GM23338 (cell line): ENCODE data around the gene MRLN. TPM values are rescaled to one million over a fixed set of nuclear protein-coding genes. Genes with fewer than 3 reads are reported as not detected.

Experiments used
- ATAC-seq: fragments of 200-7000 bp; cut with Tn5 transposase; 3 replicates; pipeline ENCODE4 v1.9.1; 2020
- DNase-seq: peaks from one replicate; pipeline ENCODE4 v3.0.0-alpha.2; 2015; ENCODE audit warnings: low spot score
- H2AFZ ChIP-seq: fragments of 200-600 bp; sonication (generic); 2 replicates; pipeline ENCODE4 v1.8.0; 2016; ENCODE audit warnings: antibody characterized with exemption, mild to moderate bottlenecking, moderate library complexity
- H3F3A ChIP-seq: fragments of 200-600 bp; sonication (generic); replicated peaks from 2 replicates; pipeline ENCODE4 v1.8.0; 2017; ENCODE audit warnings: antibody characterized with exemption, mixed run types, low read depth
- H3K27ac ChIP-seq: fragments of 200-600 bp; sonication (generic); 2 replicates; pipeline ENCODE4 v1.6.1; 2016; ENCODE audit warnings: low read depth
- H3K27me3 ChIP-seq: fragments of 200-600 bp; sonication (generic); 2 replicates; pipeline ENCODE4 v1.8.0; 2016; ENCODE audit warnings: mild to moderate bottlenecking, mixed run types, moderate library complexity; ENCODE audit not compliant: insufficient read depth
- H3K36me3 ChIP-seq: fragments of 200-600 bp; sonication (generic); 2 replicates; pipeline ENCODE4 v1.8.0; 2016; ENCODE audit warnings: mild to moderate bottlenecking; ENCODE audit not compliant: insufficient read depth
- H3K4me1 ChIP-seq: fragments of 200-600 bp; sonication (generic); 2 replicates; pipeline ENCODE4 v1.8.0; 2016; ENCODE audit warnings: mild to moderate bottlenecking, moderate library complexity; ENCODE audit not compliant: insufficient read depth
- H3K4me2 ChIP-seq: fragments of 200-600 bp; sonication (generic); 2 replicates; pipeline ENCODE4 v1.7.1; 2017; ENCODE audit warnings: mixed run types
- H3K4me3 ChIP-seq: fragments of 200-600 bp; sonication (generic); 2 replicates; pipeline ENCODE4 v1.6.1; 2016; ENCODE audit warnings: mixed run types
- H3K79me2 ChIP-seq: fragments of 200-600 bp; sonication (generic); replicated peaks from 2 replicates; pipeline ENCODE4 v1.8.0; 2017; ENCODE audit warnings: mild to moderate bottlenecking; ENCODE audit not compliant: insufficient read depth
- H3K9me2 ChIP-seq: fragments of 200-600 bp; sonication (generic); 2 replicates; pipeline ENCODE4 v1.8.0; 2017; ENCODE audit not compliant: insufficient read depth
- H4K20me1 ChIP-seq: fragments of 200-600 bp; sonication (generic); replicated peaks from 2 replicates; pipeline ENCODE4 v1.8.0; 2017; ENCODE audit warnings: mild to moderate bottlenecking; ENCODE audit not compliant: insufficient read depth
- H3K27ac Mint-ChIP-seq: 2 replicates; pipeline ENCODE4 v1.8.0; 2020; ENCODE audit warnings: inconsistent platforms, mild to moderate bottlenecking, moderate library complexity, mixed read lengths
- H3K27me3 Mint-ChIP-seq: 3 replicates; pipeline ENCODE4 v1.8.0; 2022; ENCODE audit warnings: low read depth, mild to moderate bottlenecking, moderate library complexity, mixed read lengths, inconsistent platforms; ENCODE audit not compliant: insufficient read depth, poor library complexity
- H3K36me3 Mint-ChIP-seq: 3 replicates; pipeline ENCODE4 v1.8.0; 2021; ENCODE audit warnings: low read depth, mild to moderate bottlenecking, inconsistent platforms, moderate library complexity, mixed read lengths
- H3K4me1 Mint-ChIP-seq: 3 replicates; pipeline ENCODE4 v1.8.0; 2020; ENCODE audit warnings: mild to moderate bottlenecking, inconsistent platforms, mixed read lengths
- H3K4me3 Mint-ChIP-seq: 3 replicates; pipeline ENCODE4 v1.8.0; 2021; ENCODE audit warnings: moderate library complexity, mild to moderate bottlenecking, inconsistent platforms, mixed read lengths
- H3K9me3 Mint-ChIP-seq: 3 replicates; pipeline ENCODE4 v1.8.0; 2020; ENCODE audit warnings: moderate library complexity, mild to moderate bottlenecking, inconsistent platforms, mixed read lengths
- CREB1 ChIP-seq: fragments of 250-450 bp; sonication (Bioruptor Pico); IDR thresholded peaks from 2 replicates; pipeline ENCODE4 v1.5.0; 2020; ENCODE audit warnings: low read depth, mild to moderate bottlenecking, moderate library complexity
- CTCF ChIP-seq, 2 experiments: fragments of 200-600 bp in 1 of 2; sonication (generic) in 1 of 2; conservative IDR thresholded peaks; 2 replicates each; pipeline versions ENCODE4 v1.5.1 to v1.6.1; 2016 to 2017; ENCODE audit warnings: antibody characterized with exemption in 2 of 2, low read depth in 2 of 2, mild to moderate bottlenecking in 2 of 2, moderate library complexity in 1 of 2
- ETS1 ChIP-seq: IDR thresholded peaks from 2 replicates; pipeline ENCODE4 v1.6.1; 2016; ENCODE audit warnings: antibody characterized with exemption
- EZH2 ChIP-seq: fragments of 200-600 bp; sonication (generic); IDR thresholded peaks from one replicate; pipeline ENCODE4 v1.8.0; 2017; ENCODE audit warnings: antibody characterized with exemption, mild to moderate bottlenecking, low read depth; ENCODE audit not compliant: unreplicated experiment
- EZH2phosphoT487 ChIP-seq: fragments of 200-600 bp; sonication (generic); IDR thresholded peaks from one replicate; pipeline ENCODE4 v1.8.1; 2018; ENCODE audit warnings: antibody characterized with exemption; ENCODE audit not compliant: unreplicated experiment
- JUNB ChIP-seq: IDR thresholded peaks from one replicate; pipeline ENCODE4 v1.6.1; 2016; ENCODE audit warnings: antibody characterized with exemption; ENCODE audit not compliant: unreplicated experiment
- NANOG ChIP-seq: IDR thresholded peaks from 2 replicates; pipeline ENCODE4 v1.6.1; 2016; ENCODE audit warnings: antibody characterized with exemption, borderline replicate concordance
- POLR2AphosphoS5 ChIP-seq: IDR thresholded peaks from 2 replicates; pipeline ENCODE4 v1.6.1; 2016; ENCODE audit warnings: antibody characterized with exemption, low read depth
- STAT1 ChIP-seq: IDR thresholded peaks from one replicate; pipeline ENCODE4 v1.6.1; 2016; ENCODE audit warnings: antibody characterized with exemption; ENCODE audit not compliant: unreplicated experiment
- ZNF114 ChIP-seq: fragments of 250-450 bp; sonication (Bioruptor Pico); IDR thresholded peaks from 2 replicates; pipeline ENCODE4 v1.5.0; 2020; ENCODE audit warnings: mild to moderate bottlenecking, moderate library complexity
- ZNF331 ChIP-seq: fragments of 250-450 bp; sonication (Bioruptor Pico); IDR thresholded peaks from 2 replicates; pipeline ENCODE4 v1.5.0; 2020; ENCODE audit warnings: low read depth, mild to moderate bottlenecking, moderate library complexity
- polyA plus RNA-seq: library from polyadenylated mRNA; unstranded; fragments of >200 nt; fragmentation: Nextera tagmentation; extraction: Ambion mirVana; gene quantifications from 2 replicates; pipeline ENCODE4 v1.2.1, GENCODE V29; 2016
- total RNA-seq: library from RNA; depleted of rRNA; stranded (reverse); fragments of >200 nt; shearing (Covaris generic); gene quantifications from 2 replicates; pipeline ENCODE4 v1.2.3, GENCODE V29; 2014

The MRLN gene
- total and polyA plus RNA-seq, 2 experiments from 2014 or later = not detected

- TF ChIP-seq JUNB = no peak
- TF ChIP-seq ETS1 = no peak
- TF ChIP-seq EZH2phosphoT487 = no peak
- no peak for TF ChIP-seq CREB1 (CRISPR knock-in tag)
- no peak for TF ChIP-seq ZNF331 (CRISPR knock-in tag)
- TF ChIP-seq CTCF (conservative IDR thresholded peaks at IDR 0.05; ENCODE audit: low read depth in 2 of 2) = no peak
- no peak for TF ChIP-seq STAT1
- no peak for TF ChIP-seq POLR2AphosphoS5
- TF ChIP-seq ZNF114 = no peak
Measured at GRCh38 chr10:59720377-59720776, 32.9 kb downstream of the MRLN start (continued).

- Histone ChIP-seq H3K27ac (no peak overlapping the region), H4K20me1 (no peaks in the 10 kb centered on the region), H3K4me1 (no peaks in the 10 kb centered on the region), H3K36me3 (no peaks in the 10 kb centered on the region), H3K27me3 (no peaks in the 10 kb centered on the region), H3K9me2 (peaks cover 3% of the 10 kb centered on the region; the same call in 1 of the 2 replicates), H2AFZ (no peak overlapping the region), H3F3A (no peaks in the 10 kb centered on the region), H3K4me3 (no peak overlapping the region), H3K4me2 (no peak overlapping the region), H3K79me2 (no peaks in the 10 kb centered on the region)
- peaks cover 3% of the 10 kb centered on the region; the same call in 1 of the 3 replicates for H3K9me3 Mint-ChIP-seq
- H3K36me3 Mint-ChIP-seq = no peaks in the 10 kb centered on the region
- H3K4me1 Mint-ChIP-seq = no peaks in the 10 kb centered on the region
- no peaks in the 10 kb centered on the region for H3K27me3 Mint-ChIP-seq
- ATAC-seq = no peak
- H3K4me3 Mint-ChIP-seq = no peak overlapping the region
- DNase-seq = peak; percentile 15
- no peak overlapping the region for H3K27ac Mint-ChIP-seq
- TF ChIP-seq CTCF (conservative IDR thresholded peaks at IDR 0.05; ENCODE audit: low read depth in 2 of 2) (peak in 1 of 2 experiments; percentile 39; a peak in 2 of 4 replicates), POLR2AphosphoS5 (no peak)
Measured at GRCh38 chr10:59719374-59719773, 33.9 kb downstream of the MRLN start.

GRCh38 chr10:59718257-59718656 lies 35.0 kb downstream of the MRLN start:
- DNase-seq = no peak
- H3K4me1 ChIP-seq = no peaks in the 10 kb centered on the region
- no peak for ATAC-seq
- no peak overlapping the region for H3K4me3 Mint-ChIP-seq
- H3K79me2 ChIP-seq = no peaks in the 10 kb centered on the region
- no peaks in the 10 kb centered on the region for H3K36me3 Mint-ChIP-seq
- H3K4me1 Mint-ChIP-seq = no peaks in the 10 kb centered on the region
- peaks cover 3% of the 10 kb centered on the region; the same call in 1 of the 3 replicates for H3K9me3 Mint-ChIP-seq
- no peak for TF ChIP-seq ETS1
- no peak for TF ChIP-seq NANOG
- TF ChIP-seq EZH2 = no peak
- no peak for TF ChIP-seq ZNF331 (CRISPR knock-in tag)
- TF ChIP-seq CREB1 (CRISPR knock-in tag) = no peak
- no peak for TF ChIP-seq CTCF (conservative IDR thresholded peaks at IDR 0.05; ENCODE audit: low read depth in 2 of 2)
- no peak for TF ChIP-seq ZNF114
- H3K27ac ChIP-seq = no peak overlapping the region
- H3F3A ChIP-seq = no peaks in the 10 kb centered on the region
- no peaks in the 10 kb centered on the region for H3K27me3 Mint-ChIP-seq
- no peak overlapping the region for H3K4me2 ChIP-seq
- H3K27ac Mint-ChIP-seq = no peak overlapping the region
- H3K36me3 ChIP-seq = no peaks in the 10 kb centered on the region
- no peak overlapping the region for H2AFZ ChIP-seq
- no peaks in the 10 kb centered on the region for H4K20me1 ChIP-seq
- H3K27me3 ChIP-seq = no peaks in the 10 kb centered on the region
- H3K9me2 ChIP-seq = peaks cover 3% of the 10 kb centered on the region; the same call in 1 of the 2 replicates
- H3K4me3 ChIP-seq = no peak overlapping the region
